GM18867 (cell line): Measurements from ENCODE around the gene PAGR1.

Source experiments
- ATAC-seq: cut with Tn5 transposase; IDR thresholded peaks from one replicate; pipeline ENCODE4 v1.9.1; 2021; ENCODE audit warnings: mild to moderate bottlenecking, moderate library complexity; ENCODE audit not compliant: unreplicated experiment

PAGR1 gene

GRCh38 chr16:29834079-29834478 lies 18.1 kb downstream of the PAGR1 start:
- no peak for ATAC-seq

GRCh38 chr16:29835926-29836325 lies 20.0 kb downstream of the PAGR1 start:
- ATAC-seq, result no peak

- ATAC-seq, result no peak
Observed at GRCh38 chr16:29836623-29837022, 20.7 kb downstream of the PAGR1 start.

GRCh38 chr16:29837841-29838240 lies 21.9 kb downstream of the PAGR1 start:
- no peak for ATAC-seq

- ATAC-seq, result no peak
Observed at GRCh38 chr16:29839822-29840221, 23.9 kb downstream of the PAGR1 start.

GRCh38 chr16:29840240-29840639 lies 24.3 kb downstream of the PAGR1 start:
- no peak for ATAC-seq

GRCh38 chr16:29841631-29842030 lies 25.7 kb downstream of the PAGR1 start:
- no peak for ATAC-seq

- ATAC-seq, result no peak
Observed at GRCh38 chr16:29842732-29843346, 26.9 kb downstream of the PAGR1 start.

- ATAC-seq, result no peak
Observed at GRCh38 chr16:29843931-29844330, 28.0 kb downstream of the PAGR1 start.

- ATAC-seq, result no peak
Observed at GRCh38 chr16:29844575-29845331, 28.8 kb downstream of the PAGR1 start.

- no peak for ATAC-seq
Observed at GRCh38 chr16:29845656-29846055, 29.7 kb downstream of the PAGR1 start.

- ATAC-seq, result no peak
Observed at GRCh38 chr16:29848420-29849297, 32.7 kb downstream of the PAGR1 start.

- ATAC-seq, result no peak
Observed at GRCh38 chr16:29849505-29849904, 33.6 kb downstream of the PAGR1 start.

- no peak for ATAC-seq
Observed at GRCh38 chr16:29850998-29851397, 35.0 kb downstream of the PAGR1 start.

GRCh38 chr16:29852654-29853053 lies 36.7 kb downstream of the PAGR1 start:
- ATAC-seq, result no peak

GRCh38 chr16:29854520-29855100 lies 38.7 kb downstream of the PAGR1 start:
- ATAC-seq, result no peak

GRCh38 chr16:29857133-29857760 lies 41.3 kb downstream of the PAGR1 start:
- ATAC-seq, result no peak

GRCh38 chr16:29858149-29858849 lies 42.3 kb downstream of the PAGR1 start:
- ATAC-seq, result no peak

GRCh38 chr16:29858974-29859373 lies 43.0 kb downstream of the PAGR1 start:
- ATAC-seq, result no peak

- ATAC-seq, result no peak
Observed at GRCh38 chr16:29860218-29860617, 44.3 kb downstream of the PAGR1 start.
